Osteoblast (primary cell): ENCODE data around the gene IGFBP2. TPM values are rescaled to one million over a fixed set of nuclear protein-coding genes. Genes with fewer than 3 reads are reported as not detected.

Experiments
- DNase-seq: peaks from one replicate; pipeline ENCODE4 v3.0.0; 2011; ENCODE audit warnings: low spot score, mixed read lengths; ENCODE audit not compliant: insufficient read length; ENCODE audit errors: missing footprints
- H2AFZ ChIP-seq: 2 replicates; pipeline ENCODE4 v1.6.0; 2011; ENCODE audit warnings: mild to moderate bottlenecking, low read length
- H3K27ac ChIP-seq: 2 replicates; pipeline ENCODE4 v1.5.1; 2011; ENCODE audit warnings: mild to moderate bottlenecking, low read depth, low read length, moderate library complexity
- H3K27me3 ChIP-seq: 2 replicates; pipeline ENCODE4 v1.6.0; 2012; ENCODE audit warnings: mild to moderate bottlenecking, control low read depth, inconsistent platforms, low read length, moderate library complexity; ENCODE audit not compliant: insufficient read depth
- H3K36me3 ChIP-seq: 2 replicates; pipeline ENCODE4 v1.5.1; 2011; ENCODE audit warnings: mild to moderate bottlenecking, low read length, control low read depth, moderate library complexity; ENCODE audit not compliant: insufficient read depth
- H3K4me1 ChIP-seq: 2 replicates; pipeline ENCODE4 v1.5.1; 2011; ENCODE audit warnings: mild to moderate bottlenecking, low read length, control low read depth, moderate library complexity; ENCODE audit not compliant: insufficient read depth
- H3K4me2 ChIP-seq: 2 replicates; pipeline ENCODE4 v1.6.0; 2011; ENCODE audit warnings: mild to moderate bottlenecking, low read length; ENCODE audit not compliant: insufficient read depth
- H3K4me3 ChIP-seq: fragments of 200-600 bp; sonication (generic); 3 replicates; pipeline ENCODE4 v1.5.1; 2012; ENCODE audit warnings: mild to moderate bottlenecking, low read length, inconsistent platforms; ENCODE audit not compliant: insufficient read depth
- H3K79me2 ChIP-seq: 2 replicates; pipeline ENCODE4 v1.6.0; 2012; ENCODE audit warnings: mild to moderate bottlenecking, low read length, control low read depth, inconsistent platforms; ENCODE audit not compliant: insufficient read depth
- H3K9me3 ChIP-seq: 2 replicates; pipeline ENCODE4 v1.5.1; 2011; ENCODE audit warnings: low read depth, low read length, control low read depth
- H4K20me1 ChIP-seq: 2 replicates; pipeline ENCODE4 v1.6.0; 2012; ENCODE audit warnings: mild to moderate bottlenecking, low read length, control low read depth; ENCODE audit not compliant: insufficient read depth
- total RNA-seq: library from RNA; depleted of rRNA; stranded (reverse); fragments of >200 nt; gene quantifications from 2 replicates; pipeline ENCODE4 v1.2.3, GENCODE V29; 2012
- TF ChIP-seq, protein P1 (sequence below): IDR thresholded peaks from 2 replicates; pipeline ENCODE4 v1.5.1; 2011; ENCODE audit warnings: mild to moderate bottlenecking, low read depth, low read length, moderate library complexity; ENCODE audit errors: extremely low read depth

IGFBP2 gene
- total RNA-seq, 1 donor, result 11.2 TPM

DNA sequence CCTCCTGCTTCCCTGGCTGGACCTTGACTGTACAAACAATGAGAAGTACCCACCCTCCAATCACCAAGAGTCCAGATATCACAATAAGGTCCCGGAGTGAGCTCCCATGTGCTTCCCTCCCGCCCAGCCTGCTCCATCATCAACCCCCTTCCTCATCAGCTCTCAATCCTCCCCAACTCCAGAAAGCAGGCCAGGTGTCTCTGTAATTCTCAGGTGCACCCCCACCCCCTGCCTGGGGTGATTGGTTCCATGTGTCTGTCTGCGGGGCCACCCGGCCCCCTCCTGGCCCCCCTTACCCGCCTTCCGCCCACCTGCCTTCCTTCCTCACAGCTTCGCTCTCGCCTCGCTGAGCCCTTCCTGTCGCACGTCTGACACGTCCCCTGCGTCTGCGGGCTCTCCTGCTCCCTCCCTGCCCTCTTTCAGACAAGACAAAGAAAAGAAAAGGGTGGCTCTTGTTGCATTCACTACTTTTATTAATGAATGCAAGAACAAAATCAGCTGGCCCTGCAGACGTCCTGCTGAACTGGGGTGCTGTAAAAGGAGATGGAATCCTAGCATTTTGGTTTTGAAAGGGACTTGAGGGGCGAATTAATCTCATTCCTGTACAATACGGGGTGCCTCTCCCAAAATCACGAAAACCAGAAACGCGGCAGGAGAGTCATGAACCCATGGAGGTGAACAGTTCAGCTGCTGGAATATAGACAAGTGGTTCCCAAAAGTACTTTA is 26.5 kb upstream of the IGFBP2 start:
- Histone ChIP-seq H3K4me3 (no peak overlapping the region), H4K20me1 (no peaks in the 10 kb centered on the region), H3K9me3 (no peaks in the 10 kb centered on the region), H3K27ac (no peak overlapping the region), H3K79me2 (no peaks in the 10 kb centered on the region), H3K4me1 (no peaks in the 10 kb centered on the region), H3K4me2 (no peak overlapping the region), H2AFZ (no peak overlapping the region), H3K27me3 (peaks cover 40% of the 10 kb centered on the region), H3K36me3 (no peaks in the 10 kb centered on the region)
- TF ChIP-seq, protein P1, sequence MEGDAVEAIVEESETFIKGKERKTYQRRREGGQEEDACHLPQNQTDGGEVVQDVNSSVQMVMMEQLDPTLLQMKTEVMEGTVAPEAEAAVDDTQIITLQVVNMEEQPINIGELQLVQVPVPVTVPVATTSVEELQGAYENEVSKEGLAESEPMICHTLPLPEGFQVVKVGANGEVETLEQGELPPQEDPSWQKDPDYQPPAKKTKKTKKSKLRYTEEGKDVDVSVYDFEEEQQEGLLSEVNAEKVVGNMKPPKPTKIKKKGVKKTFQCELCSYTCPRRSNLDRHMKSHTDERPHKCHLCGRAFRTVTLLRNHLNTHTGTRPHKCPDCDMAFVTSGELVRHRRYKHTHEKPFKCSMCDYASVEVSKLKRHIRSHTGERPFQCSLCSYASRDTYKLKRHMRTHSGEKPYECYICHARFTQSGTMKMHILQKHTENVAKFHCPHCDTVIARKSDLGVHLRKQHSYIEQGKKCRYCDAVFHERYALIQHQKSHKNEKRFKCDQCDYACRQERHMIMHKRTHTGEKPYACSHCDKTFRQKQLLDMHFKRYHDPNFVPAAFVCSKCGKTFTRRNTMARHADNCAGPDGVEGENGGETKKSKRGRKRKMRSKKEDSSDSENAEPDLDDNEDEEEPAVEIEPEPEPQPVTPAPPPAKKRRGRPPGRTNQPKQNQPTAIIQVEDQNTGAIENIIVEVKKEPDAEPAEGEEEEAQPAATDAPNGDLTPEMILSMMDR, result no peak
- no peak for DNase-seq

GRCh38 chr2:216607277-216607560 is 26.0 kb upstream of the IGFBP2 start:
- TF ChIP-seq, protein P1, result no peak
- peaks cover 37% of the 10 kb centered on the region for H3K27me3 ChIP-seq
- no peaks in the 10 kb centered on the region for H3K4me1 ChIP-seq

DNA sequence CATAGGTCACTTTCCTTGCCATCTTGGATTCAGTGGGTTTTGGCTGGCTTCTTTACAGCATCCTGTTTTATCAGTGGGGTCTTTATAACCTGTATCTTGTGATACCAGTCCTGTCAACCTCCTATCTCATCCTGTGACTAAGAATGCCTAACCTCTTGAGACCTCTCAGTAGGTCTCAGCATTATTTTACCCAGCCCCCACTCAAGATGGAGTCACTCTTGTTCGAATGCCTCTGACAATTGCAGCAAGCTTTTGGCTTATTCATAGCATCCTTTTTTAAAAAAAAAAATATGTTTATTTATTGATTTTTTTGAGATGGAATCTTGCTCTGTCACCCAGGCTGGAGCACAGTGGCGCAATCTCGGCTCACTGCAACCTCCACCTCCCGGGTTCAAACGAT is 24.7 kb upstream of the IGFBP2 start:
- H2AFZ ChIP-seq, result no peak overlapping the region
- H4K20me1 ChIP-seq, result no peaks in the 10 kb centered on the region
- no peaks in the 10 kb centered on the region for H3K4me1 ChIP-seq
- H3K79me2 ChIP-seq, result no peaks in the 10 kb centered on the region
- H3K27ac ChIP-seq, result no peak overlapping the region
- no peaks in the 10 kb centered on the region for H3K36me3 ChIP-seq
- TF ChIP-seq, protein P1, result no peak
- H3K27me3 ChIP-seq, result peaks cover 35% of the 10 kb centered on the region
- H3K4me2 ChIP-seq, result no peak overlapping the region
- no peaks in the 10 kb centered on the region for H3K9me3 ChIP-seq
- no peak for DNase-seq
- H3K4me3 ChIP-seq, result no peak overlapping the region

More at GRCh38 chr2:216607277-216607560, 26.0 kb upstream of the IGFBP2 start:
- Histone ChIP-seq H3K4me3 (no peak overlapping the region), H3K79me2 (no peaks in the 10 kb centered on the region), H3K9me3 (no peaks in the 10 kb centered on the region), H3K4me2 (no peak overlapping the region), H2AFZ (no peak overlapping the region), H3K36me3 (no peaks in the 10 kb centered on the region), H3K27ac (no peak overlapping the region), H4K20me1 (no peaks in the 10 kb centered on the region)
- DNase-seq, result no peak

GRCh38 chr2:216615298-216616082 is 17.7 kb upstream of the IGFBP2 start:
- peaks cover 9% of the 10 kb centered on the region for H3K4me1 ChIP-seq
- H3K36me3 ChIP-seq, result no peaks in the 10 kb centered on the region
- no peaks in the 10 kb centered on the region for H3K27me3 ChIP-seq
- no peak for DNase-seq
- H2AFZ ChIP-seq, result no peak overlapping the region
- TF ChIP-seq, protein P1, result no peak
- no peaks in the 10 kb centered on the region for H3K9me3 ChIP-seq
- H3K4me3 ChIP-seq, result no peak overlapping the region
- no peak overlapping the region for H3K27ac ChIP-seq
- H3K79me2 ChIP-seq, result no peaks in the 10 kb centered on the region
- no peak overlapping the region for H3K4me2 ChIP-seq
- no peaks in the 10 kb centered on the region for H4K20me1 ChIP-seq
